Activated CD4-positive, alpha-beta T cell treated with anti-CD3 and anti-CD28 coated beads, Interleukin-2, amount 50 U/mL, for 48 hours (primary cell): ENCODE results near the gene DDB1.

Experiments used
- DNase-seq, 2 experiments: peaks; one replicate each; pipeline ENCODE4 v3.0.0-alpha.2; 2020

DDB1 gene

GRCh38 chr11:61334434-61335354, 1.8 kb upstream of the DDB1 start:
- DNase-seq: peak in 1 of 2 experiments; percentile 17

- peak; percentile 34 to 36 for DNase-seq
Observed at GRCh38 chr11:61333550-61334433, 887 bp upstream of the DDB1 start.

GRCh38 chr11:61332281-61332796, 566 bp downstream of the DDB1 start:
- peak; percentile 8 to 17 for DNase-seq

GRCh38 chr11:61331651-61332050, 1.3 kb downstream of the DDB1 start:
- DNase-seq: no peak

GRCh38 chr11:61329871-61330270, 3.0 kb downstream of the DDB1 start:
- no peak for DNase-seq

GRCh38 chr11:61328351-61328750, 4.6 kb downstream of the DDB1 start:
- no peak for DNase-seq

- no peak for DNase-seq
Observed at GRCh38 chr11:61327669-61328071, 5.2 kb downstream of the DDB1 start.

GRCh38 chr11:61325649-61326414, 7.1 kb downstream of the DDB1 start:
- DNase-seq: no peak

- no peak for DNase-seq
Observed at GRCh38 chr11:61315260-61315659, 17.6 kb downstream of the DDB1 start.

- no peak for DNase-seq
Observed at GRCh38 chr11:61310749-61311148, 22.2 kb downstream of the DDB1 start.

GRCh38 chr11:61309739-61310138, 23.2 kb downstream of the DDB1 start:
- DNase-seq: no peak

GRCh38 chr11:61309141-61309540, 23.8 kb downstream of the DDB1 start:
- no peak for DNase-seq

GRCh38 chr11:61307354-61307753, 25.6 kb downstream of the DDB1 start:
- DNase-seq: no peak

GRCh38 chr11:61306221-61306620, 26.7 kb downstream of the DDB1 start:
- DNase-seq: no peak

GRCh38 chr11:61305417-61305816, 27.5 kb downstream of the DDB1 start:
- DNase-seq: no peak

- no peak for DNase-seq
Observed at GRCh38 chr11:61303725-61304124, 29.2 kb downstream of the DDB1 start.

GRCh38 chr11:61302550-61302949, 30.4 kb downstream of the DDB1 start:
- no peak for DNase-seq

- DNase-seq: no peak
Observed at GRCh38 chr11:61298663-61299244, 34.2 kb downstream of the DDB1 start.

GRCh38 chr11:61297746-61298145, 35.2 kb downstream of the DDB1 start:
- no peak for DNase-seq

GRCh38 chr11:61297341-61297740, 35.6 kb downstream of the DDB1 start:
- no peak for DNase-seq

GRCh38 chr11:61295596-61295926, 37.3 kb downstream of the DDB1 start:
- no peak for DNase-seq
